KMS-11 (cell line): ENCODE measurements around the gene CCNC.

Experiments
- H2AFZ ChIP-seq: fragments of 200-600 bp; sonication (generic); 2 replicates; pipeline ENCODE4 v1.6.1; 2016; ENCODE audit warnings: antibody characterized with exemption, mixed run types, low read depth
- H3K27ac ChIP-seq: fragments of 200-600 bp; sonication (generic); 2 replicates; pipeline ENCODE4 v1.6.1; 2016; ENCODE audit warnings: mild to moderate bottlenecking, mixed run types
- H3K27me3 ChIP-seq: fragments of 200-600 bp; sonication (generic); 2 replicates; pipeline ENCODE4 v1.6.1; 2017; ENCODE audit warnings: mild to moderate bottlenecking, low read depth, mixed run types, moderate library complexity; ENCODE audit not compliant: insufficient read depth
- H3K36me3 ChIP-seq: fragments of 200-600 bp; sonication (generic); 2 replicates; pipeline ENCODE4 v1.6.1; 2017; ENCODE audit warnings: mild to moderate bottlenecking, mixed run types; ENCODE audit not compliant: insufficient read depth
- H3K4me1 ChIP-seq: fragments of 200-600 bp; sonication (generic); 2 replicates; pipeline ENCODE4 v1.6.1; 2016; ENCODE audit warnings: mild to moderate bottlenecking, low read depth, mixed run types; ENCODE audit not compliant: poor library complexity, severe bottlenecking
- H3K4me2 ChIP-seq: fragments of 200-600 bp; sonication (generic); 2 replicates; pipeline ENCODE4 v1.7.0; 2016; ENCODE audit warnings: mild to moderate bottlenecking, mixed run types
- H3K4me3 ChIP-seq: fragments of 200-600 bp; sonication (generic); IDR thresholded peaks from 2 replicates; pipeline ENCODE4 v1.6.1; 2017; ENCODE audit warnings: low read depth, low read length, mixed read lengths; ENCODE audit not compliant: insufficient read depth
- H3K79me2 ChIP-seq: fragments of 200-600 bp; sonication (generic); 2 replicates; pipeline ENCODE4 v1.6.1; 2016; ENCODE audit warnings: low read depth, mixed run types; ENCODE audit not compliant: insufficient read depth
- H3K9ac ChIP-seq: fragments of 200-600 bp; sonication (generic); 2 replicates; pipeline ENCODE4 v1.6.1; 2016; ENCODE audit warnings: mild to moderate bottlenecking, mixed run types
- H4K20me1 ChIP-seq: fragments of 200-600 bp; sonication (generic); 2 replicates; pipeline ENCODE4 v1.6.1; 2016; ENCODE audit warnings: mild to moderate bottlenecking, mixed run types; ENCODE audit not compliant: insufficient read depth
- CTCF ChIP-seq: fragments of 200-600 bp; sonication (generic); conservative IDR thresholded peaks from 2 replicates; pipeline ENCODE4 v1.6.1; 2017; ENCODE audit warnings: low read depth, mild to moderate bottlenecking, antibody characterized with exemption, low read length, moderate library complexity, mixed read lengths

Gene CCNC

GRCh38 chr6:99568103-99568933 lies at the start of gene CCNC:
Gene CCNC (minus strand): TSS chr6:99568660. CDS start chr6:99568527, 133 bp downstream.
- H3K27ac ChIP-seq, result peak within 1 kb of the TSS; percentile 70

GRCh38 chr6:99617131-99617530 lies 48.7 kb upstream of the CCNC start:
- Histone ChIP-seq H3K4me1 (peaks cover 15% of the 10 kb centered on the region), H3K79me2 (peaks cover 15% of the 10 kb centered on the region; the same call in 1 of the 2 replicates), H3K36me3 (no peaks in the 10 kb centered on the region), H3K4me2 (no peak overlapping the region), H2AFZ (no peak overlapping the region), H3K27ac (no peak overlapping the region), H3K4me3 (no peak overlapping the region), H3K9ac (no peak overlapping the region), H3K27me3 (no peaks in the 10 kb centered on the region), H4K20me1 (no peaks in the 10 kb centered on the region)
- no peak for TF ChIP-seq CTCF

More at GRCh38 chr6:99568103-99568933, at the start of gene CCNC:
- peak within 1 kb of the TSS; percentile 88 for H3K9ac ChIP-seq
- no peaks in the 10 kb centered on the region for H3K36me3 ChIP-seq
- H3K4me2 ChIP-seq, result peak within 1 kb of the TSS; percentile 64
- no peak for TF ChIP-seq CTCF
- H3K4me1 ChIP-seq, result peaks cover 16% of the 10 kb centered on the region
- H4K20me1 ChIP-seq, result no peaks in the 10 kb centered on the region
- H3K79me2 ChIP-seq, result peaks cover 48% of the 10 kb centered on the region
- peak within 1 kb of the TSS; percentile 69 for H2AFZ ChIP-seq
- H3K27me3 ChIP-seq, result no peaks in the 10 kb centered on the region
- no peak within 1 kb of the TSS for H3K4me3 ChIP-seq

GRCh38 chr6:99614430-99615186 lies 46.1 kb upstream of the CCNC start:
- Histone ChIP-seq H3K4me3 (no peak overlapping the region), H3K4me1 (peaks cover 36% of the 10 kb centered on the region), H3K36me3 (no peaks in the 10 kb centered on the region), H3K4me2 (peak overlapping the region; percentile 80), H3K27me3 (no peaks in the 10 kb centered on the region), H3K79me2 (peaks cover 15% of the 10 kb centered on the region; the same call in 1 of the 2 replicates), H4K20me1 (no peaks in the 10 kb centered on the region), H3K9ac (peak overlapping the region; percentile 90), H3K27ac (peak overlapping the region; percentile 94), H2AFZ (peak overlapping the region; percentile 51)
- TF ChIP-seq CTCF, result 0 out of 2 replicates have a peak, but pooled peaks have one; percentile 31

- H3K79me2 ChIP-seq, result peaks cover 15% of the 10 kb centered on the region; the same call in 1 of the 2 replicates
- peak overlapping the region; percentile 94 for H3K27ac ChIP-seq
- no peak overlapping the region for H3K4me3 ChIP-seq
- H3K4me1 ChIP-seq, result peaks cover 37% of the 10 kb centered on the region
- no peaks in the 10 kb centered on the region for H3K27me3 ChIP-seq
- H4K20me1 ChIP-seq, result no peaks in the 10 kb centered on the region
- H2AFZ ChIP-seq, result peak overlapping the region; percentile 51
- peak overlapping the region; percentile 90 for H3K9ac ChIP-seq
- TF ChIP-seq CTCF, result no peak
- H3K36me3 ChIP-seq, result no peaks in the 10 kb centered on the region
- H3K4me2 ChIP-seq, result peak overlapping the region; percentile 39; the same call in 1 of the 2 replicates
Observed at GRCh38 chr6:99613705-99614429, 45.4 kb upstream of the CCNC start.
